Measurements from ENCODE around the gene SSUH2.

GRCh38 chr3:8599146-8599545 lies 45.5 kb downstream of the SSUH2 start:
- TF ChIP-seq, protein P1, sequence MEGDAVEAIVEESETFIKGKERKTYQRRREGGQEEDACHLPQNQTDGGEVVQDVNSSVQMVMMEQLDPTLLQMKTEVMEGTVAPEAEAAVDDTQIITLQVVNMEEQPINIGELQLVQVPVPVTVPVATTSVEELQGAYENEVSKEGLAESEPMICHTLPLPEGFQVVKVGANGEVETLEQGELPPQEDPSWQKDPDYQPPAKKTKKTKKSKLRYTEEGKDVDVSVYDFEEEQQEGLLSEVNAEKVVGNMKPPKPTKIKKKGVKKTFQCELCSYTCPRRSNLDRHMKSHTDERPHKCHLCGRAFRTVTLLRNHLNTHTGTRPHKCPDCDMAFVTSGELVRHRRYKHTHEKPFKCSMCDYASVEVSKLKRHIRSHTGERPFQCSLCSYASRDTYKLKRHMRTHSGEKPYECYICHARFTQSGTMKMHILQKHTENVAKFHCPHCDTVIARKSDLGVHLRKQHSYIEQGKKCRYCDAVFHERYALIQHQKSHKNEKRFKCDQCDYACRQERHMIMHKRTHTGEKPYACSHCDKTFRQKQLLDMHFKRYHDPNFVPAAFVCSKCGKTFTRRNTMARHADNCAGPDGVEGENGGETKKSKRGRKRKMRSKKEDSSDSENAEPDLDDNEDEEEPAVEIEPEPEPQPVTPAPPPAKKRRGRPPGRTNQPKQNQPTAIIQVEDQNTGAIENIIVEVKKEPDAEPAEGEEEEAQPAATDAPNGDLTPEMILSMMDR (IDR thresholded peaks at IDR 0.05), result no peak
- TF ChIP-seq ZFX (IDR thresholded peaks at IDR 0.05; ENCODE audit: borderline replicate concordance), result no peak

Data from 22Rv1 (cell line).